Measurements from ENCODE around the gene ZNF385D.

Gene ZNF385D

DNA sequence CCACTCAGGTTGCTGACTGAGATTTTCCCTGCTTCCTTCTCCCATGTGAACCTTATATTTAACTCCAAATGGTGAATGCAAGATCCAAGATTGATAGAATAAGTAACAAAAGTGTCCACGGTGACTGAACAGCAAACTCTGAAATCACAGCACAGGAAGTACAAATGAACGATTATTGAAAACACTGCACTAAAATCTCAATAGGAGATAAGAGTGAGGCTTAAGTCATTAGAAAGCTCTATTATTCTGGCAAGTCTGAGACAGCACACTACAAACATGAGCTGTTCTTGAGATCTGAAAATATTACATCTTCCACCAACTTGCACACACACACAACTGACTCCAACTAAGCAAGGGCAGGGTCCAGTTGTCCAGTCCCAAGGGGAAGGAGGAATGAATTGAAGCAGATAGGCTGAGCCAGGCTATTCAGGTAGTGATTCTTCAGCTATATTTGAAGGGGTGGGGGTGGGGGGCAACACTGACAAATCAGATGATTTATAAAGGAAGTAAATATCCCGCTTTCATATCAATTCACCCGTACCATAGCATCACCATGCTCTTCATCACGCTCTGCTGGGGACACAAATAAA is 2.9 kb downstream of the ZNF385D start:
- DNase-seq, result no peak

DNA sequence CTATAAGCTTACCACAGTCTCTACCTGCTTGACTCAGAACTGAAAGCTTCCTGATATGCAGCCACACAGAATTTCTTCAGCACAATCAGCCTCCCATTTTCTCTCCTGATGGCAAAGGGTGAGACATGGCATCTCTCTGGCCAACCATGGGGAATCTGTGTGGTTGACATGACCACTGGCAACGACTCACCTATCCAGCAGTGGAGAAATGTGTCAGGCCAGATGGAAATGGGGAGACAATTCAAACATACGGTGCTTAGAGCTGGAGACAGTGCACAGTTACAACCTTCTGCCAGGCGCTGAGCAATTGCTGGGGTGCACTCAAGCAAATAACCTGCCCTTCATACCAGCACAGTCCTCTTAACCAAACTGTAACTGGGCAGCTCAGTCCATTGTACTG is 3.6 kb downstream of the ZNF385D start:
- DNase-seq, result no peak

DNA sequence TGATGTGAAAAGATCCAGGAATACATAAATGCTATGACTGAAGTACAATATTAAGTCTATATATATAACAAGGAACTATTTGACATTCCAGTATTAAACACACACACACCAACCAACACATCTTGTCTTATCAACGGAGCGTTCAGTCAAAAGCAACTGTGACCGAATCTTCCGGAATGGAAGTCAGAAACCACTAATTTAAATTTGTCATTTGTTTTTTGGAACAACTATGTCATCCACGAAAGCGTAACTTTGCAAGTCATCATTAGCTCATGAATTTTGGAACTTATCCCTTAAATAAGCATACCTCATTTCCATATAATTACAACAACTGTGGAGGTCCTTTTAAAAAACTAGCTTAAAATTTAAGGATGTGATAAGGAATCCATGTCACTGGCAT is 5.0 kb downstream of the ZNF385D start:
- DNase-seq, result no peak

DNA sequence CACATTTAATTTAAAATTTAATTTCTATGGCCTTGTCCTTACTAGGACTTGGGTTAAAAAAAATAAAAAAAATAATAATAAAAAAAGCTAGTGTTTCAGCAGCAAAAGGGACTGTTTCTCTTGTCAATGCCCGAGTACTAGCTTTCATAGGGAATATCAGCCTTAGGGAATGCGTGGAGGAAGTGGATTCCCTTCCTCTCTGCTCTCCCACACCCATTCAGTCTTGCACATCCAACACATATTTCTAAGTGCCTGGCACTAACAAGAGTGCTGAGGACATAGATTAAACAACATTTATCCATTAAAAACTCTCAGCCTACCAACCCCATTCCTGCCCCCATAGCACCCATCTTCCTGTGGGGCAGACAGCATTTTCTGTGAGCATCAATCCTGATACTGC is 6.2 kb downstream of the ZNF385D start:
- no peak for DNase-seq

DNA sequence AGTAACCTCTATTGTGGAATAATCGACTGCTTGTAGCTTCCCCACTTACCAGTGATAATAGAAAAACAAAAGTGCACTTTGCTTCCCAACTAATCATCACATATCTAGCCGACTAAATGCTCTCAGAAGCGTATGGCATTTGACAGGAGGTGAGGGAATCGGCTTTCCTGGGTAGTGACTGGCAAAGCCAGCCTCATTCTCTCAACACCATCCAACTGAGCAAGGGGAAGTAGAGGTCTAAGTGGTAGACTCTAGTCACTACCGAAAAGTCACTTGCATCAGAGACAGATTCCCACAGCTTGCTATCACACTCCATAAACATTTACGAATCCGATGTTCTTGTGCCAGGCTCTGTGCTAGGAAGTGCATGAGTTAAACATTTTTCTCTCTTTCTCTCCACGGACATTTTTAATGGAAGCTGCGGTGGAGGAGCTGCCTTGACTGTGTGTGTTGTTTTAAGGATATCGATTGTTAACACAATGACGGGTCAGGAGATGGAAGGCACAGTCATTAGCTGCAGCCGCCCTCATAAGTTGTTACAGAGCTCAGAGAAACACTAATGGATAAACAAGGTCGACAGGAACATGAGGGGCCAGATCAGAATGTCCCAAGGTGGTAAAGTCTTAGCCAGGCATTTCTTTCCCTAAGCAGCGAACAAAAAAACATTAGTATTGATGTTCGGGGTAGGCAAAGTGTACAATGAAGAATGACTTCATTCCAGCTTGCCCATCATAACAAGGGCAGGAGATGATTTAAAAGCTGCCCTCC is 11.9 kb downstream of the ZNF385D start:
- no peak for DNase-seq

DNA sequence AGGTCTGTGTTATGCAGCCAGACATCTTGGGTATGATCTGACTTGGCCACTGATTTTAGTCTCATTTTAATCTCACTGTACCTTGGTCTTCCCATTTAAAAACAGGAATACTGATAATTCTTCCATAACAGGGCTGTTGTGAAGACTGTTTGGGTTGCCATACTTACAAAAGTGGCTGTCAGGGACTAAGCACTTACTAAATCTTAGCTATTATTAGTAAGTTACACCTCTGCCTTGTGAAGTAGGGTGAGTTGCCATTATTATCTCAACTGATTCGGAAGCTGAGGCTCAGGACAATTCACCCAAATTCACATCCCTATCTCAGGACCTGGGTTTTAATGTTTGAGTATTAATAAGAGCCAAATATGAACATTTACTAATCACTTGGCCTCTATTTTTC is 12.7 kb downstream of the ZNF385D start:
- no peak for DNase-seq

DNA sequence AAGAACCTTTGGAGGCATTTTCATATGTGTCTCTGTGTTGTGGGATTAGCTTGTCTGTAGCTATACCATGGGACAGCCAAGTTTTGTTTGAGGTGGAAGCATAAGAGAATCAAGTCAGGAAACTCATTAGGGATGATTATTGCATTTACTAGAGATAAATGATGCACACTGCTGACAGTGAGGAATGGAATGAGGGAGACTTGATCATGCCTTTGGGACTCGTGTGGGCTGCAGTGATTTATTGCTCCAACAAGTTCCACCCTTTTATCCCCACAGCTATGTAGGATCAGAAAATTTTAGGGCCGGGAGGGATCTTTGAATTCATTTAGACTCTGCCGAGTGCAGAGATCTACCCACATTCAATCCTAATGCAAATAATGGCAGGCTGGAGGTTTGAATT is 16.3 kb downstream of the ZNF385D start:
- DNase-seq, result no peak

DNA sequence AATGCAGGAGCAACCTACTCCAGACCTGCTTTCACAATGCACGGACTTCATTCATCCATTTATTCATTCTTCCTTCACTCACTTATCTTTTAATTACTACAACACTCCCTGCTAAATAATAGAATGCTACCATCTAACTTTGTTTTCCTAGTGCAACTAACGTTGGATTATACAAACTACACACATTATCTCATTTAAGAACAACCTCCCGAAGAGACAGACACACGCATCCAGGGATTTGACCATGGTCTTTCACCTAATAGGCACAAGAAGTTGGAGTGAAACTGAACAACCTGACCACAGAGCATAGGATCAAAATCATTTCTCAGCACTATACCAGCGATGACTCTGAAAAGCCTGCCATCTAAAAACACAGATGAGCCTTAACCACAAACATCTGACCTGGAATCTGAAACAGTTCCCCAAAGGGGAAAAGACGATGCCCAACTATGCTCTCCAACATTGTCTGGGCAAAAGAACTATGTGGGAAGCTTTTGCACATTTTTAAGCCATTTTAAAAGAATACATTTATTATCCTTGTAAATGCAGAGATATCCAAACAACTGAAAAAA is 21.0 kb downstream of the ZNF385D start:
- DNase-seq, result no peak

DNA sequence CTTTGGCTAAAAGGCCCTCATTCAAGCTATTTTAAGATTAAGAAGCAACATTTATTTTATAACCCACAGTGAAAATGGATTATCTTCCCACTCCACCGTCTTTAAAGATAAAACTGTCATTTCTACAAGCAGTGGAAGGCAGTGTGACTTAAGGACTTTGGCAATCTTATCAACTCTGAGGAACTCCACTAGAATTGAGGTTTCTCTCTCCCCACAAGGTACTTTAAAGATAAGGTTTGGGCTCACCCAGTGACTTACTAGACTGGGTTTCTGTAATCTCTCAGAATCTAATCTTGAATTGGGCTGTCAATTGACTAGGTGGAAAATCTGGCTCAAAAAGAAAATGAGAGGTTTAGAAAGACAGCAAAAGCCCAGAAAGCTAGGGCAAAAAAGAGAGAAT is 21.7 kb downstream of the ZNF385D start:
- peak; percentile 28 for DNase-seq

DNA sequence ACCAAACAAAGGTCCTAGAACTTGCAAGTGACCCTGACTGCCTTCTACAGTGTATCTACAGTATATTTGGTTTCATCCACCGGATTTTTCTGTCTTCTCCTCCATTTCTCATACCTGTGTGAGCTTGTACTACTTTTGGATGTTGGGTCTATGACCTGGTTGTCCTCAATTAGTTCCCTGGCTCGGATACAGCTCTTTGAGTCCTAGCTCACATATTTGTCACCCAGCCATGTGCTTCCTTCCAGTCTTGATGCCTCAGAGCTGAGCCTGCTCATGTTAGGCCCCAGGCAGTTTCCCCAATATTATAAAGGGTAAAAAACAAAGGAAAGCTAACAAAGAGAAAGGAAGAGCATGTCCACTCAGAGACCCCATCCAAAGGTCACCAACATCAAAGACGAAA is 28.2 kb downstream of the ZNF385D start:
- no peak for DNase-seq

DNA sequence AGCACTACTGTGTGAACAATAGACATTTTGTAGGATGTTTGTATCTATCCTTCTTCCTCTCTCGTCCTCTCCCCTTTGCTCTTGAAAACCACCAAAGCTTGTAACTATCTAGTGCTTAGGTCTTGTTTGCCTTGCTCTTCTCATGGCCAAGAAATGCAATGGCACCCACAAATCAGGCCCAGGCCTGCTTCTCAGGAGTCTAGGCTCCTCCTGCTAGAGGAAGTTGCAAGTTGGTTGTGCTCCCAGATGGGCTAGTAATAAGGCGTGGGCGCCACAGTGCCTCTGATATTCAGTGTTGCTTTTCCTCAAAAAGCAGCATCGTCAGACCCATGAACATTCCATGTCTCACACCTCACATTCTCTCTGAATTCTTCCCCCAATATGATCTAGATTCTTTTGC is 28.7 kb downstream of the ZNF385D start:
- DNase-seq, result no peak

DNA sequence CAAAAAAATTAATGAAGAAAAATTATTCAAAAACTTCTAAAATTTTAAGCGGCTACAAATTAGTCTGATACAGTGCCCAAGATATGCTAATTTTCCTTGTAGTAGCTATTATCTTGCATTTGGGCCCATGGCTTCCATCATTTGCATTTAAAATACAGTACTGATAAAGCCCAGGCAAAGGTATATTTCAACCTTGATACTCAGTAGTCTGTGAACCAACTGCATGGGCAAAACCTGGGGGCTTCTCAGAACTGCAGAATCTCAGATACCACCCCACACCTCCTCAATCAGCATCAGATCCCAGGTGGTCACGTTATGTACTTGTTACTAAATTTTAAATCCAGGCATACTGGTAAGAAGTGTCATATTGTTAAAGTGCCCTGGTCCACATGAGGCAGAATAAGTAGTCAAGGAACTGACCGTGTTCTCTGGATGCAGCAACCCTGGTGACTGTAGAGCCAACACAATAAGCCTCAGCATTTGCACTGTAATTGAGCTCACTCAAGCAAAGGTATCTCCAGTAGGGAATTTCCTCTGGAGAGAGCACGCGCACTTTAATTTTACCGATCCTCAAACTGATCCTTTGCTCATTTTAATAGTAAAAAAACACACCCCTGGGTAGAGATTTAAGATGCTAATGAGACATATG is 31.9 kb downstream of the ZNF385D start:
- DNase-seq, result no peak

DNA sequence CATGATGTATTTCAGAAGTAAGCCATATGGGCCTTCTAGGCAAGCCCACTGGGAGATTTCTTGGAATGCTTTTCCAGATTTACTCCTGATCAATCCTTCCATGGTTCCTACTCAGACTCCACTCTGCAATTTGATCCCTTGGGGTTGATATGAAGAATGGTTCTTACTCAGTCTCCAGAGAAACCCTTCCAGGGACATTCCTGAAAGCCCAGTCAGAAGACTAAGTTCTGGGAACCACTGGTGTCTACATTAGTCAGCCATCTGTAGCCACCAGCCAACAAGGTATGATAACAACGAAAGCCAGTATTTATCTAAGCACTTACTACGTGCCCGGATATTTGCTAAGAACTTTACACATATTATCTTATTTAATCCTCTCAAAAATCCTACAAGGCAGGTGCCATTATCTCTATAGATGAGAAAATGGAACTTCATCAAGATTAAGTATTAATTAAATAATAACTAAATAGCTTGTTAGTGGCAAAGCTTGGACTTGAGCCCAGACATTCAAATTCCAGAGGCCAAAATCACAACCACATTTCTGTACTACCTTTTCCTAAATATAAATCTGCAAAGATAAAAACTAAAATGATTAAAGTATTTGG is 32.7 kb downstream of the ZNF385D start:
- DNase-seq, result no peak

DNA sequence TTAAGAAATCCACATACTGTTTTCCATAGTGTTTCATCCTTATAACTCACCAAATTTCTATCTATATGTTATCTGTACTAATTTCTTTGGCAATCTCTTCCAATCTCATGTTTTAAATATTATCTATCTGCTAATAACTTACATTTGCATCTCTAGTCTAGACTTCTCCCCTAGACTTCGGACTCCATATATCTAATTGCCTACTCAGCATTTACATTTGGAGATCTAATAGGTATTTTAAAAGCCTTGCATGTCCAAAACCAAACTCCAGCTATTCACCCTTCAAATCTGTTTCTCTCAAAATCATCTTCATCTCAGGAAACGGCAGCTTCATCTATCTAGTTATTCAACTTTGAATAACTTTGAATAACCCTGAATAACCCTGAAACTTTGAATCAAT is 35.3 kb downstream of the ZNF385D start:
- no peak for DNase-seq

DNA sequence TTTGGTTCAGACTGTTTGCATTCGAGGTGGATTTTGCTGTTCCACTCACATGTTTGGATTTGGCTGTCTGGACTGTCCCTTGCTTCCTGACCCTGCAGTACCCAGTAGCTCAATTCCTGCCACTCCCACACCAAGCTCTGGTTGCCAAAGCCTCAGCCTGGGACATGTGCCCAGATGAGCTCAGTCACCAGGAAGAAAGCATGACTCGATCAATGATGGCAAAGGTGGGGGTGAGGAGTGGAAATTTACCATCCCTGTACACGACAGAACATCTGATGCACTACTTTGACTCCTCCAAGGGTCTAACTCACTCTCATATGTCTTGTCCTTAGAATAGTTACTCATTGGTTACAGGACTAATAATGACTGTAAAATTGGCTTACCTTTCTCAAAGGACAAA is 45.2 kb downstream of the ZNF385D start:
- DNase-seq, result no peak

DNA sequence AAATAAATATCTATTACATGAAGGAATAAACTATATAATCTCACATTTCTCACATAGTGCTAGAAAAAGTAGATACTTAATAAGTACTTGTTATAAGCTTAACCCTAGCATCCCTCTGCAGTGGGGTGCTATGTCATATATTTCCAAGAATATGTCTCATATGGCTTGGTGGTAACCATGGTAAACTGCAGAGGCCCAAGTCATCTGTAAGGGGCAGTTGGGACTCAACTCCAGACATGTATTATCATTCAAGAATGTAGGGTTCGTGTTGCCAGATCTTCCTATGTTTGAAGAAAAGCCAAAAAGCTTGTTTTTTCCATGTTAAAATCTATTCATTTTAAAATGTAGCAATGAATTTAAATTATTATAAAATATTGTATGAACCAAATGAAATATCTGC is 46.2 kb downstream of the ZNF385D start:
- DNase-seq, result no peak

DNA sequence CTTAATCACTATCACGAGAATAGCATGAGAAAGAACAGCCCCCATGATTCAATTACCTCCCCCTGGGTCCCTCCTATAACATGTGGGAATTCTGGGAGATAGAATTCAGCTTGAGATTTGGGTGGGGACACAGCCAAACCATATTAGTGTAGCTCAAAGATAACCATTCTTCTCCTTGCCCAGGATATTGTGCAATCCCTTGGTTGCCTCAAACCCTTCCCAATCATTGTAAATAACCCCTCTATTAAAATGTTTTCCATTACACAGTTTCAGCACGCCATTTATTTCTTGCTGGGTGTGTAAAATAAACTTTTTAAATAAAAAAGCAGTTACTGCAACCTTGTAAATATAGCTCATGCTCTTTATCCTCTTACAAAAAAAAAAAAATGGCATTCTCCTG is 47.7 kb downstream of the ZNF385D start:
- no peak for DNase-seq

DNA sequence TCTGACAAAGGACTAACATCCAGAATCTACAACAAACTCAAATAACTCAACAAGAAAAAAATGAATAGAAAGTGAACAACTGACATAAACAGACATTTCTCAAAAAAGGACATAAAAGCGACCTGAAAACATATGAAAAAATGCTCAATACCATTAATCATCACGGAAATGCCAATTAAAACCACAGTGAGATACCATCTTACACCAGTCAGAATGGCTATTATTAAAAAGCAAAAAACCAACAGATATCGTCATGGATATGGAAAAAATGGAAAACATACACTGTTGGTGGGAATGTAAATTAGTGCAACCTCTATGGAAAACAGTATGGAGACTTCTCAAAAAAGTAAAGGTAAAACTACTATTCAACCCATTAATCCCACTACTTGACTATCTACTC is 53.3 kb downstream of the ZNF385D start:
- DNase-seq, result no peak

DNA sequence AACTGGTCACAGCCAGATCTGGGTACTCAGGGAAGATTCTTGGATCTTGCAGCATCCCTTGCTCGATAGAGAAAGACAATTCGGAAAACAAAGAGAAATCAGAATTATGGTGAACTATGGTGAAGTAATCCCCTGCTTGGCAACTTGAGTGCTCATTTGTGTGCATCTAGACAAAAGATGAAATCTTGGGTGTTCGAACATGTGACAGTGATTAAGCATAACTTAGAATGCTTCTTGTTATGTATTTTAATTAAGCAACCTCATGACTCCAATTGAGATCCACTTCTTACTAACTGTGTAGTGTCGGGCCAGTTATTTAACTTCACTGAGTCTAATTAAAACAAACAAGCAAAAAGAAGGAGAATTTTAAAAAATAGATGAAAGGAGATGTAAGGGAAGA is 56.5 kb downstream of the ZNF385D start:
- DNase-seq, result no peak

DNA sequence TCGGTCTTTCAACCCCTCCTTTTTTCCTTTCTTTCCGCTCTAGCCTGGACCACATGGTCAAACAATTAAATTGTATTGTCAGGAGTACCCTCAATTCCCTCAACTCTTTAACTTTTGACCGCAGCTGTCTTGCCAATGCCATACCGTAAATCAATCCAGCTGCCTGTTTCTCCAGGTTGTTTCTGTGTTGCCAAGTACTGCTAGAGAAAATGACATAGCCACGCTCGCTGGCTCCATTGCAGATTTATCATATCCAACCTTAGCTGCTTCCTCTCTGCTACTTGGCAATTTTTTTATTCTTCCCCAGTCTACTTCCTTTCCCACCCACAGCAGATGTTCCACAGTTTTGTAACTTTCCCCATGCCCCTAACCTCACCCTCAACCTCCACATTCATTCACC is 60.0 kb downstream of the ZNF385D start:
- no peak for DNase-seq

DNA sequence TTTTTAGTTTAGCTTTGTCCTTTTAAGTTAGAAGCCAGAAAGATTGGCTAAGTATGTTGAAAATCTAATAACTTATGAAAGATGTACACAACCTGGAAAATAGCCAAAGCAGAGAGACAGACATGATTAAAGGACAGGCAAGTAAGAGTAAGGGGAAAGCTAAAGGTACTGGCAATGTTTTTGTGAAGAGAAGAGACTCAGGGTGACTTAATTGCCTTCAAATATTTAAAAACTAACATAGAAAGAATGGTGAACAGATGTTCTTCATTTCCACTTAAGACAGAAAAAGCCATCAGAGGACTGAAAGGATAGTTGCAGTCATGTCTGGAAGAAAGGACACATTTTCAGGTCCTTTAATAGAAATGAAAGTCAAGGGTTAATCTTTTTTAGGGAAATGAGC is 68.8 kb downstream of the ZNF385D start:
- no peak for DNase-seq

DNA sequence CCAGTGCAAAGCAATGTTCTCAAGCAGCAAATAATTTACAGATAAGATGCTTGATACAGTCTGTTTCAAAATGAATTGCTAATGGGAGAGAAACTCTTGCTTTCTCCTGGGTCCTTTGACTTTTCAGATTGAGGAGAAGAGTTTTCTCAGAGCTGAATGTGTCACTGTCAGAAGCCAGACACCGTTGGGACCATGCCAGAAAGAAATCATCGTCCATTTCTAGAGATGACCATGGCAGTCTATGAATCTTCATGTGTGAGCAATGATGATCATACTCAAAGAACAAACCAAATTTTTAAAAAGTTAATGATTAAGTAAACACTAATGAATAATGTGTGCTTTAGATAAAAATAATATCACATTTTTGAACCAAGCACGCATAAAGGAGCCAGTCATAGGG is 77.6 kb downstream of the ZNF385D start:
- no peak for DNase-seq

DNA sequence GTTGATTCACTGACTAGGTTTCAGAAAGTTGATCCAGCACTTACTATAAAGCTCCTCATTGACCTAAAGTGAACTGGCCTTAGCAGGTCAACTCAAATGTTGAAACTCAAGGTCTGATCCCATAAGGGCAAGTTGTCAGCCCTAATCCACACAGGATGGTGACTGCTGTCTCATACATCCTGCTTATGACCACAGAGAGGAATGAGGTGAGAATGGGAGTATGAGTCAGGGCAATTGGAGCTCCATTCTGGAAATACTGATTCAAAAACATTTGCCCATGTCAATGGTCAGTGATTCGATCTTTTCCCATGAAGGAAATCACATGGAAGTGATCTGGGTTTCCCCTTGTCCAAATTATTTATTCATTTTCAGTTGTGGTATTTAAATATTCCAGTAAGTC is 78.7 kb downstream of the ZNF385D start:
- no peak for DNase-seq

DNA sequence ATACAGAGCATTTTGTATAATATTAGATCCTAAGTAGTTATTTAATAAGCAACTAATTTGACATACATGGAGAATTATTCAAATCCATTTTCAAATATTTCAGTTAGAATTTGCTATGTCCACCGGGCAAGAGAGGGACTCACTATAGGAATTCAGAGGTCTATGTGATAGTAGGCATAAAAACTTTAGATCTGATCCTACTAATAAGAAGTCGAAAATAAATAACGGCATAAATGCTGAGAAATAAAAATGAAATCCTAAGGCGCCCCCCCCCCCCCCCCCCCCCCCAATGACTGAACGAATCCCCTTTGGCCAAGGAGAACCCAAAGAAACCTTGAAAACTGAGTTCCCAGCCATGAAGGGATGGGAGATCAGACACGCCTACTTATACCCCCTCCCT is 80.6 kb downstream of the ZNF385D start:
- DNase-seq, result no peak
